IPS DF 4.7 (cell line): ENCODE measurements around the gene DRC1.
A peak's percentile ranks its signal among the peaks of the same experiment; 100 is the strongest.

Experiments used
- DNase-seq: peaks from one replicate; pipeline ENCODE4 v3.0.0-alpha.2; 2013; ENCODE audit warnings: low spot score; ENCODE audit errors: extremely low read depth

DRC1 gene

DNA sequence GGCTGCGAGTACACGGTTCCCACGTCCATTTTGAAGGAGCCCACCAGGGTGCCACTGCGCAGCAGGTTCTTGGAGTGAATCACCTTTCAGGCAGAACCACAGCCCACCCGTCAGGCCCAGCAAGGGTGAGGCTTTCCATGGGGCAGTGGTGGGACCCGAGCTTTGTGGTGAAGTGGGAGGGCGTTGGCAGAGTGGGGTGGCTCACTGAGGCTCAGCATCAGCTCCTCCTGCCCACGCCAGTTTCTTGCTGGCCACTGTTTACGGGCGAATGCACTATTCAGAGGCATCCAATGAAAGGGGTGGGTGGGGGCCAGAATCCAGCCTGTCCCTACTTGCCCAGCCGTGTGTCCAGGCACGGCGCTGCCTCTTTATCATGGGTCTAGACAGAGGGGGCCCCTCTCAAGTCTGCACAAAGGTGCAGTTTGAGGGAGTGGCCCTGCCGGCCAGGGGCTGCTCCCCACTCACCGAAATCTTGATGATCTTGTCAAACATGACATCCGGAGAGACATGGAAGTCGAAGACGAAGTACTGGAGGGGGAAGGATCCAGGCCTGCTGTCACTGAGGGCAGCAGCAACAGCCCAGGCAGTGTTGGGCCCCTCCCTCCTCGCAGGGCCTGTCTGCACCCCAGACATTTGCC lies 87.6 kb downstream of the DRC1 start:
- no peak for DNase-seq

DNA sequence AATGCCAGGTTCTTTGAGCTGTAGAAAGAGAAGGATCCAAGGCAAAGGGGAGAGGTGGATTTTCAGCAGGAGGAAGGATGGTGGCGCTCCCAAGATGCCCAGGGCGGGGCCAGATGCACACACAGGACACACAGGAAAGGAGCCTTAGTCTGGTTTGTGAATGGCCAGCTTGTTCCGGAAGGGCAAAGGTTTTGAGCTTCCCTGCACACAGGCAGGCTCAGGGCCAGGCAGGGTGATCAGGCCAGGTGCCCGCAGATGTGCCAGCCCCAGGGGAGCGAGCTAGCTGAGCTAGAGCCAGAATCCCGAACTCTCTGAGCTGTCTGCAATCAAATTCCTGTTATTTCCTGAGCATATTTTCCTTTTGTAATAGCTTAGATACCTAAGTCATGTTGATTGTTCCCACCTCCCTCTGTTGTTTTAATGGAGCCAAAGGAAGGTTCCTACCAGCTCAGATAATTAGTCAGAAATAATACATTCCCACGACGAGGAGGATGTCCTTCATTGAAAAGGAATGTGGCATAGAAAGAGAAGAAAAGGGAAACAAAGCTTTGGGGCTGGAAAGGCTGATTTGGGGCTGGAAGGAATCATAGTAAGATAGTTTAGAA lies 89.9 kb downstream of the DRC1 start:
- DNase-seq, result no peak

DNA sequence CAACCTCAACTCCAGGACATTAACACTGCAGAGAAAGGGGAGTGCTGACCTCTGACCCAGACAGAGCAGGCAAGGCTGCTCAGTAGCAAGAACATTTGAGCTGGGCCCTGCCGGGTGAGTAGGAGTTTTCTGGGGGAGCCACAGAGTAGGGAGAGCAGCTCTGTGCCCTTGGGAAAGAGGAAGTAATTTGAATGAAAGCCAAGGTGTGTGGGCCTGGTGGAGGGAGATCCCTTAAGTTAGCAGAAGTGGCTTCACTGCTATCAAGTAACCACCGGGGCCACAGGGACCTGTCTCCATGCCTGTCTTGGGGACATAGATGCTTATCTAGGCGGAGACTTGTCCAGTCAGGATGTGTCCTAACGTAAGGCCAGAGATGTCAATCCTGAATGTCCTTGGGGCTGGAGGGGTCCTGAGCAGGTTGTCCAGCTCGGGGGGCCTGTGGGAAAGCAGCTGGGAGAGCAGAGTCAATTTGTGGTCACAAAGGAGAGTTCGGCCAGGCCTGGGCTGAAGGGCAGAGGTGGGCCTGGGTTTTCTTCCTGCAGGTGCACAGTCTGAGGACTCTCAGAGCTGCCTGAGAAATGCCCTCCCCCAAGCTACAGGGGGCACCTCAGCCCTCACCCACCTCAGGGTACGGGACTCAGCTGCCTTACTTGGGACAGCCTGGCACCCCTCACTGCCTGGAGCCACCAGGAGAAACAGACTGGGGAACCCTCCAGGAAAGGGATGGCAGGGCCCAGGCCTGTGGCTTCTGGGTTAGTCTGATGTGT lies 91.2 kb downstream of the DRC1 start:
- DNase-seq, result no peak

DNA sequence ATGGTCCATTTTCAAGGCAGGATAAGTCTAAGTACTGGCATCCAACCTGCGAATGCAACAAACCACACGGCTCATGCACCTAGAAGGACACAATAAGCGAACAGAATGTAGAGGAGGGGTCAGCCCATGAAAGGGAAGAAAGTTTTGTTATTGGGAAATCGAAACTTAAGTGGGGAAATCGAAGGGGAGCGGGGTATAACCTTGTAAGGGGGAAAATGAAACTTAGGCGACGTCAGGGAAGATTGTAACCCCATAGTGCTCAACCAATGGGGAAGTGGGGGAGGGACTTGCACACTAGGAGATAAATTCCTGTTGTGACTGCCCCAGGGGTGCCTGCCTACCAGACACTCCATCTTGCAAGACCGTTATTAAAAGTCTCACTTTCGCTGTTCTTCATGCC lies 91.8 kb downstream of the DRC1 start:
- DNase-seq, result no peak

DNA sequence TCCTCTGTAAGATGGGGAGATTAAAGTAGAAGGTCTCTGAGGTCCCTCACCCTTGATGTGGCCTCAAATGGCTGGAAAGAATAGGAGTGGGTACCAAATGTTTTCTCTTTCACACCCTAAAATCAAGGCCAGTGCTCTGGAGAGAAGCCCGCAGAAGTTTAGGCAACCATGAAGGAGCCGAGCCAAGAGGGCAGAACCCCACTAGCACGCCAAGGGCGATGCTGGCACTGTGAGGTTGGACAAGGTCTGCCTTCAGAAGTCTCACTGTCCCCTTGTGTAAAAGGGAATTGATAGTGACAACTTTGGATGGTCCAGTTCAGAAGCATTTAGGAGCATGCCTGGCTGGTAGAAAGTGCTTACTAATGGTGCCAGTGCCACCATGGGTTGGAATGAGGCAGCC lies 92.5 kb downstream of the DRC1 start:
- DNase-seq, result no peak

DNA sequence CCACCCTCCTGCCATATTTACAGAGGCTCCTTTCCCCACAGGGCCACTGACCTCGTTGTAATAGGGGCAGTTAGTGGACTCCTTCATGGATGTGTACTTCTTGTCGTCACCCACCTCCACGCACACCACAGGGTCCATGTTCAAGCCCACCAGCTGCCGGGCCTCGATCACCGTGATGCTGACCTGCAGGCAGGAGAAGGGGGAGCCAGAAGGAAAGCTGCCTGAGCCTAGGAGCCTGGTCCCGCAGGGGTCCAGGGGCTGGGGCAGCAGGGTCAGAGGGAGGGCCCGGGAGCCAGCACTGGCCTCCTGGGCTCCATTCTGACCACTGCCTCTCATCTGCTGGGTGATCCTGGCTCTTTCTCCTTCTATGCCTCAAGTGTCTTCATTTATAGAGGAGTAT lies 93.2 kb downstream of the DRC1 start:
- no peak for DNase-seq

DNA sequence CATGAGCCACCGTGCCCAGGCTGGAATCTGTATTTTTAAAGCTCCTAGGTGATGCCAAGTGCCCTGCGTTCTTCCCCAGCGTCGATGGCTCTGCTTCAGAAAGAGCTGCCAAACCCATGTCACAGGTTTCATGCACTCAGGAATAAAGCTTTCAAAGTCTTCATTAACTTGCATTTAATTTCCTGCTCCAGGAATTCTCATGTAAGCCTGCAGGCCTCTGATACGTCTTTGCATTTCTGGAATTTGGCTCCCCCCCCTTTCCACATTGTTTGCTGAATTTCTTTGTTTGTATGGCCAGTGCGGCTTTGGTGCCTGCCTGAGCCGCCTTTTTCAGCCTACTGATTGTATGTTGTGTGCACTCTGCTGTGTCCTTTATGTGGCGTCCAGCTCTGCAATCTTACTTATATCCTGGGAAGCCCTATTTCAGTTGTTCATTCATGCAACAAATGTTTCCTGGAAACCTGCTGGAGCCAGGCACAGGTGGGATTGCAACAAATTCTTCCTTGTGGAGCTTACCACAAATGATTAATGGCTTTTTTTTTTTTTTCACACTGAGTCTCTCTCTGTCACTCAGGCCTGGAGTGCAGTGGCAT lies 94.1 kb downstream of the DRC1 start:
- DNase-seq, result no peak

DNA sequence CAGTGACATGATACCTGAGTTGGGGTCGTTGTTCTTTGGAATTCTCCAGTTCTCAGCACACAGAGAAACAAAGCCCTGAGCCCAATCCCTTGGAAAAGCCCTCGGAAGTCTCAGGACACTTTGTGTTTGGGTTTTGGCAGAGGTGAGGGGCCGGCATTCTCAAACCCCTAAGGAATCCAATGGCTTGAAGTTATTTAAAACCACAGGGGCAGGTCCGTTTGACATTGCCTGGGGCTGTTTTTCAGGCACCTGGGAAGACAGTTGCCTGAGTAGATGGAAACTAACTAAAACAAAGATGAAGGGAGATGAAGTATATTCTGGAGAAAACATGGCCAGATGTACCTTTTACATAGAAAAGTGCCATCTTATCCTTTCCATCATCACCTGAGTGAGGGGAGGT lies 98.7 kb downstream of the DRC1 start:
- no peak for DNase-seq

DNA sequence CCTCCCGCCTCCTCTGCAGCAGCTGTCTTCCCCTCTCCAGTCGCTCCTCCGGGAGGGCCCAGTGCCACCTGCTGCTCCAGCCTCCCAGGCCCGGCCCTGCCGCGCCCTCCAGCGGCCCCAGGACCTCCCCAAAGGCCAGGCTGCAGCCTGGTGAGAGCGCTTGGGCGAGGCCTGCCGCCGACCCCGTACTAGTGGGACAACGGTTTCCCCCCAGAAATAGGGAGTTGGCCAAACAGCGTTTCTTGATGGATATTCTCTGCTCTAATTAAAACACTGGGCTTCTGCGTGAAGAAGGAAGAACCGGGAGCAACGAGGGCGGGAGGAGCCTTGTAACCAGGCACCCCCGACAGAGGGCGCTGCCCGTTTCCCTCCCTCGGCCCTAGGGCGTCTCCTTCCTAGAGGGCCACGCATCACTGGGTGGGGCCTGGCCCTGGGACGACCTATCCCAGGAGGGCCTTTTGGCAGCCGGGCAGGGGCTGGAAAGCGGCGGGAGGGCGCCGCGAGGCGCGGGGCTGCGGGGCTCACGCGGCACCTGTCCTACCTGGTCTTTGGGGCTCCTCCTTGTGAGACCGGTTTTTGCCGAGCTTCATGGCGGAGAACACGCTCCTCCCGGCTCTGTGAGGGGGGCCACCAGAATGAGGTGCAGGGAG lies 101.6 kb downstream of the DRC1 start:
- peak; percentile 33 for DNase-seq

DNA sequence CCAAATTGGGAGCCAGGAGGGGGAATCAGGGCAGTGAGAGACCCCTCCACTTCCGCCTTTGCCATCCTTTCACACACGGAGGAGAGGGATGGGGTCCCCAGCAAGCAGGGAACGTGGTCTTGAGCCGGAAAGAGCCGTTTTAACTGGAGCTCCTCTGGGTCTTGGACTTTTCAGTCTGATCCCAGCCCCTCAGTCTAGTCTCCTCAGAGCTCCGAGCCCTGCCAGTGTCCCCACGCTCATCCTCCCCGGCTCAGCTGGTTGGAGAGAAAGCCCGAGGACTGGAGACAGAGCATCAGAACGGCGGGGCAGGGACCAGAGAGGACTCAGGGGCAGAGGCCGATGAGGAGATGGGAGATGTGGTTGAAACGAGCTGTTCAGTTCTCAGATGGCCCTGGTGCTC lies 102.3 kb downstream of the DRC1 start:
- no peak for DNase-seq

DNA sequence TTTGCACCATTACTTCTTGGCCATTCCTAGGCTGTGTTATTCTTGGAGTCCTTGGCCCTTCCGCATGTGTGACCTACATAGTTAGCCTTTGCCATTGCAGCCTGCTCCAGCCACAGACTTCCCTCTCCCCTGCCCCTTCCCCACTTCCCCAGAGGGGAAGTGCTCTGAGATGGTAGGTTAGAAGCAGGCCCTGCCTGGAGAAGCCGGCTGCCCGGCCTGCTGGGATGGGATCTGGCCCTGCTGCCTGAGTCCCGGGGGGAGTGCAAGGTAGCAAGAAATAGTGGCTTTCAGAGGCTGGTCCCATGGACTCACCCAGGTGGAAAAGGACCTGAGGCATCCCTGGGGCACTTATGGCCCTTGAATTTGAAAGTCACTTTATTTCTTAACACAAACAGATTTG lies 104.6 kb downstream of the DRC1 start:
- DNase-seq, result no peak
